ENCODE data around the gene MBP. TPM values are rescaled to one million over a fixed set of nuclear protein-coding genes. Genes with fewer than 3 reads are reported as not detected.

MBP gene
- total RNA-seq, 2 experiments from 2014 or later, result 13.5 to 28.9 TPM

DNA sequence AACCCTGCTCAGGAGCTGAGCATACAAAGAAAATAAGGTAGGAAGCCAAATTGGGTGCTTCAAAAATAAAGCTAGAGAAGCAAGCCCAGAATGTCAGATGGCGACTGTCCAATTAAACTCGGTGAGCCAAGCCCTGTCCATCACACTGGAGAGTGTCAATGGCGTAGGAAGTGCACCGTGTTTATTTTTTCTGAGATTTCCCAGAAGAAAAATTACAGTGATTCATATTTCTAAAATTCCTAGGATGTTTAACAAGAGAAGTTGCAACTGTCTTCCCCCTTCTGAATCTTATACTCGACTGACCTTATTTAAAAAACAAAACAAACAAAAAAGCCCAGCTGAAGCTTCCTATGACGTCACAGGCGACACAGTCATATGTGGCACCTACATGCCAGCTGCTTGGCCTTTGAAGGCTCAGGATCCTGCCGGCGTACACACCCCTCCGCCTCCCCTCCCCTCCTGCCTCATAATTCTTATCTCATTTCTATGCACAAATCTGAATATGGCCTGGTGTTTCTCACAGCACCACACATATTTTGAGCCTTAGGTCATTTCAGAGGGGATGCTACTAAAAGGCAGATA lies 60.8 kb downstream of the MBP start:
- Histone ChIP-seq H2AFZ (ENCODE audit: low read length) (no peak overlapping the region), H3K36me3 (ENCODE audit: insufficient read depth, low read length) (no peaks in the 10 kb centered on the region), H4K20me1 (ENCODE audit: insufficient read depth, low read length) (no peaks in the 10 kb centered on the region), H3K4me1 (ENCODE audit: insufficient read depth, low read length, poor library complexity, severe bottlenecking) (peaks cover 17% of the 10 kb centered on the region), H3K79me2 (ENCODE audit: insufficient read depth, low read depth, low read length) (no peaks in the 10 kb centered on the region), H3K9me2 (ENCODE audit: insufficient read depth, low read length) (no peaks in the 10 kb centered on the region), H3K9me3 (ENCODE audit: low read length) (no peaks in the 10 kb centered on the region), H3K4me2 (ENCODE audit: low read length) (no peak overlapping the region), H3K27ac (ENCODE audit: low read depth, low read length, poor library complexity, severe bottlenecking) (no peak overlapping the region), H3K4me3 (ENCODE audit: low read depth, low read length, poor library complexity, severe bottlenecking) (no peak overlapping the region)
- TF ChIP-seq EZH2phosphoT487 (IDR thresholded peaks at IDR 0.05; ENCODE audit: borderline replicate concordance, low read depth, low read length), result no peak
- TF ChIP-seq CTCF (conservative IDR thresholded peaks at IDR 0.05; ENCODE audit: low read length), result no peak
- POLR2A ChIA-PET, result interaction anchor here (1.0 kb wide), 1 partner anchor 10 kb away, joined by 3 read pairs; no protein-coding TSS in a partner anchor
- no peak for DNase-seq (ENCODE audit: low spot score)
- intact Hi-C loops (cut with micrococcal nuclease; ENCODE audit: unreplicated experiment), result no loop called here
- BruUV-seq (replicated peaks), result no TSS peak
- CTCF ChIA-PET (ENCODE audit: unreplicated experiment), result no interaction called here

GRCh38 chr18:77071061-77071460 lies 61.5 kb downstream of the MBP start:
- Histone ChIP-seq H3K4me2 (ENCODE audit: low read length) (no peak overlapping the region), H2AFZ (ENCODE audit: low read length) (no peak overlapping the region), H3K4me1 (ENCODE audit: insufficient read depth, low read length, poor library complexity, severe bottlenecking) (peaks cover 20% of the 10 kb centered on the region), H3K9me3 (ENCODE audit: low read length) (no peaks in the 10 kb centered on the region), H3K9me2 (ENCODE audit: insufficient read depth, low read length) (no peaks in the 10 kb centered on the region), H3K4me3 (ENCODE audit: low read depth, low read length, poor library complexity, severe bottlenecking) (no peak overlapping the region), H4K20me1 (ENCODE audit: insufficient read depth, low read length) (no peaks in the 10 kb centered on the region), H3K79me2 (ENCODE audit: insufficient read depth, low read depth, low read length) (no peaks in the 10 kb centered on the region), H3K27ac (ENCODE audit: low read depth, low read length, poor library complexity, severe bottlenecking) (no peak overlapping the region), H3K36me3 (ENCODE audit: insufficient read depth, low read length) (peaks cover 6% of the 10 kb centered on the region)
- POLR2A ChIA-PET, result interaction anchor here (1.0 kb wide), 1 partner anchor 9 kb away, joined by 3 read pairs; no protein-coding TSS in a partner anchor
- intact Hi-C loops (cut with micrococcal nuclease; ENCODE audit: unreplicated experiment), result no loop called here
- BruUV-seq (replicated peaks), result no TSS peak
- CTCF ChIA-PET (ENCODE audit: unreplicated experiment), result no interaction called here
- TF ChIP-seq CTCF (conservative IDR thresholded peaks at IDR 0.05; ENCODE audit: low read length) (no peak), EZH2phosphoT487 (IDR thresholded peaks at IDR 0.05; ENCODE audit: borderline replicate concordance, low read depth, low read length) (no peak)
- no peak for DNase-seq (ENCODE audit: low spot score)

- ChIA-PET POLR2A (no interaction called here), CTCF (ENCODE audit: unreplicated experiment) (no interaction called here)
- TF ChIP-seq EZH2phosphoT487 (IDR thresholded peaks at IDR 0.05; ENCODE audit: borderline replicate concordance, low read depth, low read length), result no peak
- no peak for TF ChIP-seq CTCF (conservative IDR thresholded peaks at IDR 0.05; ENCODE audit: low read length)
- intact Hi-C loops (cut with micrococcal nuclease; ENCODE audit: unreplicated experiment), result no loop called here
- Histone ChIP-seq H3K79me2 (ENCODE audit: insufficient read depth, low read depth, low read length) (no peaks in the 10 kb centered on the region), H3K4me1 (ENCODE audit: insufficient read depth, low read length, poor library complexity, severe bottlenecking) (peaks cover 24% of the 10 kb centered on the region), H4K20me1 (ENCODE audit: insufficient read depth, low read length) (no peaks in the 10 kb centered on the region), H3K9me3 (ENCODE audit: low read length) (no peaks in the 10 kb centered on the region), H3K4me3 (ENCODE audit: low read depth, low read length, poor library complexity, severe bottlenecking) (no peak overlapping the region), H3K27ac (ENCODE audit: low read depth, low read length, poor library complexity, severe bottlenecking) (no peak overlapping the region), H3K36me3 (ENCODE audit: insufficient read depth, low read length) (peaks cover 10% of the 10 kb centered on the region), H3K4me2 (ENCODE audit: low read length) (no peak overlapping the region), H2AFZ (ENCODE audit: low read length) (no peak overlapping the region), H3K9me2 (ENCODE audit: insufficient read depth, low read length) (no peaks in the 10 kb centered on the region)
- DNase-seq (ENCODE audit: low spot score), result no peak
- BruUV-seq (replicated peaks), result no TSS peak
Measured at GRCh38 chr18:77070627-77071026, 62.0 kb downstream of the MBP start.

Measured in OCI-LY7 (cell line).